Peyer's patch (tissue), 4 donors: ENCODE data around the gene YJEFN3.

Experiments
- POLR2A ChIP-seq, 2 donors: fragments of 450-650 bp; IDR thresholded peaks; one replicate each; pipeline ENCODE4 v1.5.1; 2017; ENCODE audit warnings: antibody characterized with exemption in 2 of 2, mild to moderate bottlenecking in 2 of 2, moderate library complexity in 2 of 2
- TF ChIP-seq, protein P1 (sequence below), 6 experiments: fragments of 450-650 bp in 4 of 6; fragments of 200-600 bp in 2 of 6; sonication (generic) in 1 of 6; IDR thresholded peaks; one replicate each; pipeline ENCODE4 v1.5.1; 2017 to 2019; ENCODE audit warnings: antibody characterized with exemption in 6 of 6, mild to moderate bottlenecking in 3 of 6, moderate library complexity in 1 of 6

DNA sequence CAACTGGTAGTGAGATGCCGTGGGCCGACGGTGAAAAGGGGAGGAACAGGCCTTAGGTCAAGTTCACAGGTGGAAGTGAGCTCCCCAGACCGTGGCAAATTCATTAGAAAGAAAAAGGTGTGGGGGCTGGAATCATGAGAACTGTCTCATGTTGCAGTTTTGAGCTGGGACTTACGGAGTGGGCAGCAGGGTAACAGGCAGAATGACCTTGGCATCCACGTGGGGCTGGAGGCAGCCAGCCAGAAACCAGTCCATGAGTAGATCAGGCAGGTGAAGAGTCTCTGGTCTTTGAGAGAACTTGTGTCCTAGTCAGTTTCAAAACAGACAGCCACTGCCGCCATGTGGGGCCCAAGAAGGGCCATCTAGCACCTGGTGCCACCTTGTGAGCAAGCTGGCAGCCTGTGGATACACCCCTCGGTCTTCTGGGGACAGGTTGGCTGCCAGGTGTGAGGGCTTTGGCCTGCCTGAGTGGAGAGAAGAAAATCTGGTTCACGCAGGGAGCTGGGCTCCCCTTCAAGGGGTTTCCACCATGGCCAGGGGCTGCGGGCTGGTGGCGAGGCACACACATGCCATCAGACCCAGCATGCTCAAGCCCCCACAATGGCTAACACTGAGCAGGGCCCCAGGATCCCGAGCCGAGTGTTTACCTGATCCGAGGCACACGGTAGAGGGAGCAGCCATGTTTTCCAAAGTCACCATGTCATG is 37.2 kb upstream of the YJEFN3 start:
- no peak for TF ChIP-seq POLR2A (IDR thresholded peaks at IDR 0.05)
- TF ChIP-seq, protein P1, sequence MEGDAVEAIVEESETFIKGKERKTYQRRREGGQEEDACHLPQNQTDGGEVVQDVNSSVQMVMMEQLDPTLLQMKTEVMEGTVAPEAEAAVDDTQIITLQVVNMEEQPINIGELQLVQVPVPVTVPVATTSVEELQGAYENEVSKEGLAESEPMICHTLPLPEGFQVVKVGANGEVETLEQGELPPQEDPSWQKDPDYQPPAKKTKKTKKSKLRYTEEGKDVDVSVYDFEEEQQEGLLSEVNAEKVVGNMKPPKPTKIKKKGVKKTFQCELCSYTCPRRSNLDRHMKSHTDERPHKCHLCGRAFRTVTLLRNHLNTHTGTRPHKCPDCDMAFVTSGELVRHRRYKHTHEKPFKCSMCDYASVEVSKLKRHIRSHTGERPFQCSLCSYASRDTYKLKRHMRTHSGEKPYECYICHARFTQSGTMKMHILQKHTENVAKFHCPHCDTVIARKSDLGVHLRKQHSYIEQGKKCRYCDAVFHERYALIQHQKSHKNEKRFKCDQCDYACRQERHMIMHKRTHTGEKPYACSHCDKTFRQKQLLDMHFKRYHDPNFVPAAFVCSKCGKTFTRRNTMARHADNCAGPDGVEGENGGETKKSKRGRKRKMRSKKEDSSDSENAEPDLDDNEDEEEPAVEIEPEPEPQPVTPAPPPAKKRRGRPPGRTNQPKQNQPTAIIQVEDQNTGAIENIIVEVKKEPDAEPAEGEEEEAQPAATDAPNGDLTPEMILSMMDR (IDR thresholded peaks at IDR 0.05): no peak
